NCI-H1694 (cell line): ENCODE data around the gene MYO5B.
"Not testable (repeated sequence)": the region's sequence is repeated elsewhere in the genome, so short reads cannot be mapped to it uniquely, and the experiment has no call there.

Source experiments
- DNase-seq: peaks from one replicate; lab custom pipeline; 2025; lab: John Stamatoyannopoulos, UW

Gene MYO5B

DNA sequence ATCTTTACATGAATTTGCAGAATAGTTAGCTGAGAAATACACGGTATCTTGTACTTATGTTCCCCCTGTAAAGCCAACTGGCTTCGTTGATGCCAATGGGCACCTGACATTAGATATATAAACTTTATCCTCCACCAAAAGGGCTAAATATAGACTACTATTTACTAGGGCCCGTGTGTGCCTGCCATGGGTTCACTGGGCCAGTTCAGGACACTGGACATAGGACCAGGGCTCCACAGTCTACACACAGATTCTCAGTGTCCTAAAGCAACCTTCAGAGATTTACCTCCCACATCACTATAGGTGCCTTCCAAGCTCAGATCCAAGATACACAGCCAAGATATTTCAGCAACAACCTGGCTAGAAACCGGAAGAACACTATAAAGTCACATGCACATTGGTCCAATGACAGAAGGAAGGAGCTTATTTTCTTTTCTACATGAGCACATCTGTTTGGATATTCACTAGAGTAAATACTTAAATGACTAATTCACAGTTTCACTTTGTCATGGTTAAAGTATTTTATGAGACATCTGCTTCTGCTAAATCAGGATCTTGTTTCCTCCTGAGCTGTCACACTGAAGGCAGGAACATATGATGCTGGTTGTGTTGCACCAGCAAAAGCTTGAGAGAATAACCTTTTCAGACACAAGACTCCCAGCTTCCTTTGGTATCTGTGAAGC is 95.1 kb downstream of the MYO5B start:
- peak; percentile 45 for DNase-seq

DNA sequence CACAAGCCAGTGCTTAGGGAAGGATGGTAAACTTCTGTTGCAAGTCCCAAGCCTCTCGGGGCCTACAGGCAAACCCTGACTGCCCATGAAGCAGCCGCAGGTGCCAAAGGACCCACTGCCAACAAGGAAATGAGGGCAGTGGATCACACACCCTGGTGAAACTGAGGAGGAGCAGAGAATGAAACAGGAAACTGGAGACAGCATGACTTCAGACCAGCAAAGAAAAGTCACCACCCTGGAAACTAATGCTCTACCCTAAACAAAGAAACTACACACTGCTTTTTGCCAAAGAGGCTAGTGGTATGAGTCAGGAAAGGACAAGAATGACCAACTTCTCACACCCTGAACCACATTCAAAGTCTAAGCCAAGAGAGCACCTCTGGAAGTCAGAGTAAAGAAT is 97.2 kb downstream of the MYO5B start:
- DNase-seq, result no peak

DNA sequence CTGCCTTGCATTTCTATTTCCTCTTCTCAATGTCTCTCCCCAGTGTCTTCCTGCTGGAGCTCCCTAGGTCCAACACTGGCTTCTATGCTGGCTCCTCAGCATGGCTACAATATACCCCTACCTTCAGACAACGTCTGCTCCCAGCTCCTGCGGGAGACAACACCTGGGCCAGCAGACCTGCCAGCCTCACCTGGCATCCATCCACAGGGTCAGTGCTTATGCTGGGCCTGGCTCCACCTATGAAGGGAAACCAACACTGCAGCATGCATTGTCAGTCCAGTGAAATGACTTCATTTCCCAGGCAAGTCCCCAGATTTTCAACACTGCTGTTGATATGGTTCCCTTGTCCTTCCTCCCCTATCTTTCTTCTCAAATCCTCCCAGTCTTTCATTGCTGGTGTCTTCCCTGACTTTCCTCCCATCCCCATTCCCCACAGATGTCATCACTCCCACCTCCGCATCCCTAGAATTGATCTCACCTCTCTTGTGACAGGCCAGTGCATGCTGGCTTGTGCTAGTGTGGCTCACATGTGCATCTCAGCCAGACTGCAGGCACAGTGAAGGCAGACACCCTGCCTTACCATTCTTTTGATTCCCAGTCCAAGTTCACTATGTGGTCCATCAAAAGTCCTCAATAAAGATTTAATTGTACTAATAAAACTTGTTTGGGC is 98.0 kb downstream of the MYO5B start:
- no peak for DNase-seq

DNA sequence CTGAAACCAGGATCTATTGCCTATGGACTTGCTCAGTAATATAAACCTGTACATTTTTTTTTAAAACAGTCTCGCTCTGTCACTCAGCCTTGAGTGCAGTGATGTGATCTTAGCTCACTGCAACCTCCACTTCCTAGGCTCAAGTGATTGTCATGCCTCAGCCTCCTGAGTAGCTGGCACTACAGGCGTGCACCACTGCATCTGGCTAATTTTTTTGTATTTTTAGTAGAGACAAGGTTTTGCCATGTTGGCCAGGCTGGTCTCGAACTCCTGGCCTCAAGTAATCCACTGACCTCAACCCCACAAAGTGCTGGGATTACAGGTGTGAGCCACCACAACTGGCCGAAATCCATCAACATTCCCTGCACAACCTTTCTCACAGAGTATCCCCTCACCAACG is 100.2 kb downstream of the MYO5B start:
- DNase-seq, result not testable (repeated sequence)

DNA sequence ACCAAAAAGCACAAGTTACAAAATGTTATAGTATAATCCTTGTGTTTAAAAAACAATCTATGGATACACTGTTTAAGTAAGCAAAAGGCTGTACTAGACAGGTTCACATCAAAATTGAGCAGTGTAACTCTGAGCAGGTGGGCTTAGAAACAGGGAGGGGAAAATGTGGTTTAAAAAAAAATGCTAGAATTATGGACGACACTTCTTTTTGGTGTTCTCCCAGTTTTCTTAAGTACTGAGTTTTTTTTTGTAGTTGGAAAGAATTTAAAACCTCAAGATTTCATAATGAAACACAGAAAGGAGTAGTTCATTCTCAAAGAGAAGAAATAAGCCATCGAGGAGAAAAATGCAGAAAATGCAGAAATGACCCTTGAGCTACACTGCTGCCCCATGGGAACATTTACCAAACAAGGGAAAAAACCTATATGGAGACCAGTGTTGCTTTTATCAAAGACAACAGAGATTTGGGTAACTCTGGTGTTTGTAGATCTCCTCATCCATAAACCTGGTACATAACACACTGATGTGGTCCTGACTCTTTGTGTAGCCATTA is 100.7 kb downstream of the MYO5B start:
- DNase-seq, result no peak

DNA sequence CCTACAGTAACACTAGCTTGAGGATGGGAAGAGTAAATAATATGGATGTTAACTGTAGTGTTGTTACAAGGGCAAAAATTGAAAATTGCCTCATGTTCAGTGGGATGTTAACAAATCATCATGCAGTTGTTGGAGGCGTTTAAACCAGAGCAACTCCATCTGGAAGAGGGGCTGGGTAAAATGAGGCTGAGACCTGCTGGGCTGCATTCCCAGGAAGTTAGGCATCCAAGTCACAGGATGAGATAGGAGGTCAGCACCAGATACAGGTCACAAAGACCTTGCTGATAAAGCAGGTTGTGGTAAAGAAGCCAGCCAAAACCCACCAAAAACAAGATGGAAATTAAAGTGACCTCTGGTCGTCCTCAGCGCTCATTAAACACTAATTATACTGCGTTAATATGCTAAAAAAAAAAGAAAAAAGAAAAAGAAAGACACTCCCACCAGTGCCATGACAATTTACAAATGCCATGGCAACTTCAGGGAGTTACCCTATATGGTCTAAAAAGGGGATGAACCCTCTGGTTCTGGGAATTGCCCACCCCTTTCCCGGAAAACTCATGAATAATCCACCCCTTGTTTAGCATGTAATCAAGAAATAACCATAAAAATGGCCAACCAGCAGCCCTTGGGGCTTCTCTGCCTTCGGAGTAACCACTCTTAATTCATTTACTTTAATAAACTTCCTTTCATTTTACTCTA is 101.4 kb downstream of the MYO5B start:
- no peak for DNase-seq

DNA sequence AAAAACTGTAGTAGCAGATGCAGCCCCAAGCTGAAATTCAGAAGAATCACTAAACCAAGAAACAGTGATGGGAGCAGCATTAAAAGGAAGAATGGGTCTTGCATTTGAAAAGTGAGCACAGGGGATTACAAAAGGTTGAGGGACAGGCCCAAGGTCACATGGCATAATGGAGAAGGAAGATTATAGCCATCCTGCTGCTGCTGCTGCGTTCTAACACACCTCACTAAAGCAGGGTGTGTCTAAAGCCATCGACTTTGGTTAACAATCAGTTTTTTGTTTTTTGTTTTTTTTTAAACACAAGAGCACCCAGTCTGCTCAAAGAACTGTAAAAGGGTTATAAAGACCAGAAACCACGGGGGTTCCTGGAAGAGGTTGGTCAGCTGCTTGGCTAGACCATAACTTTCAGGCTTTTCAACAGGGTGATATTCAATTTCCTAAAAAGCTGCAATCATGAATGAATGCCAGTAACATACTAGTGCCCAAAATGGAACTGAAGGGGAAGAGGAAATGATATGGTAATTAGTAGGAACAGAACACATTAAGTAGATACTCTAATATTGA is 102.6 kb downstream of the MYO5B start:
- DNase-seq, result no peak

DNA sequence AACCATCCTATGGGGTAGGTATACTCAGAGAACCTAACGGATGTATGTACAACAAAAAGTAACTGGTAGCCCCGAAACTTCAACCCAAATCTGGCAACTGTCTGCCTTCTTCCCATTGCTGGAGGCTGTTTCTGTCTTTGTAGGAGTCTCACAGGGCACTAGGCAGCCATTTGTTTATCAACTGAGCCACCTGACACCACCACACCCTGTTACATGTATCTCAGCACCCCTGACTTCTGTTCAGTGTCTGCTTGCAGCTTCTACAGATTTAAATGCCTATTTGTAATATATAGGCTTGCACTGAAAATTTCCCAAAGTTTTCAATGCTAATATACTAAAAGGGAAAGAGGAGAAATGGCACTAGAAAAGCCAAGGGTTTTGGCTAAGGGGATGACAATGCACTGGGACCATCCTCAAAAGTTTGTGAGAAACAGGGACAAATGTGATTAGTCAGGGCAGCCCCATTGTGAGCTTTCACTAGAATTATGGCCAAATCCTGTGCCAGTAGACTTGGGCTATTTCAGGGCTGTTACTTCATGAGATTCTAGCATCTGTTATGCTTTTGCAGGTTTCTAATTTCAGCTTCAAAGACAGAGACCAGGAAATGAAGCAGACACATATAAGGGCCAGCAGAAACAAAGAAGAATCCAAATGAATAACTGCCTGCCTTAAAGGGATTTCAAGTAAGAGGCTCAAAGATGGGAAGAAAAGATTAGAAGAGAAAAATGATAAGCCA is 103.3 kb downstream of the MYO5B start:
- no peak for DNase-seq

DNA sequence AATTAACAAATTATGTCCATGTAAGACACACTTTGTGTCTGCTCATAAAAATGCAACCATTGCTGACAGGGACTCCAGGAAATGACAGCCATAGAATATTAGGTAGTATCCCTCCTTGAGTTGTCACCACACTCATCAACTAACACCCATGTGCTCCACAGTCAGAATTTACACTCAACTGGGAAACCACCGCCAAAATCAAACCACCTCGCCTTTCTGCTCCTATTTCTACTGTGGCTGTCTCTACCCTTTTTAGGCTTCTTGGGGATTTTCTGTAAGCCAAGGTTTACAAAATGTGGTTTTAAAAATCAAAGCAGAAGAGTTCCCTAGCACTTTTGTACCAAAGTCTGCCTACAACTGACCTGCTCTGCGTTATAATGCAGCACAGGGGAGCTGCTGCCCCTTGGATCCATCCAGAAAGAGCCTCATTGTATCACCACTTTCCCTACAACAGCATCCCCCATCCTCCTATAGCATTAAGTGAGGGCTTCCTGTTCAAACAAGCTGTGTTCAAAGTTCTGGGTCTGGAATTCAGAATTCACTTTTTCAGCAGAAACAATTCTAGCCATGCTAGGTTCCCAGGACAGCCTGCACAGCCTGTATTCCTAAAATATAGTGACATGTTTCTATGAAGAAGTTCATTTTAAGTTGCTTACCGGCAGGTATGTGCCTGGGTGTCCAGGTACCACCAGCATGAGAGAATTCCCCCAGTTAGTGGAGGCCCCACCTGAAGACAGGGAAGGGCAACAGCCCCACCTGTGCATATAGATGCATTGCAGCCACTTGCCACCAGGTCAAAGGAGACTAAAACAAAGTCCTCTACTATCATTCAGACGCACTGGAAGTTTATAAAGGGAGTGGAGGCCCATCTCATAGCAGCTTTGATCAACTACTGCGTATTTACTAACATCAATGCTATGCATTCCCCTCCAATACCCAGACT is 104.3 kb downstream of the MYO5B start:
- no peak for DNase-seq

DNA sequence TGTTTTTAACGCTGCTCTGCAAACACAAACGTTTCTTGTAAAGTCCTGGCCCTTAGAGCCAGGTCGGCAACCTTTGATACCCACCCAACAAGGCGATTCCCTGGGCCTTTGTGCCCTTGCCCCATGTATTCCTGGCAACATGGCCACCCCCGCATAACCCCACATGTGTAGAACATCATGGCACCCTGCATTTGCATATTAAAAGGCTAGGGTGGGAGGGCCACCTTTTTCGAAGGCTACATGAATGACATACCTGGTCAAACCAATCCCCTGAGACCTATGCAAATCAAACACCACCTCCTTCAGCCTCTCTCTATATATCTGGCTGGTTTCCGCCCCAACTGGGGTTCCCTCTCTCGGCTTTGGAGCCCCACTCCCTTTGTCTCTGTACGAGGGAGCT is 105.2 kb downstream of the MYO5B start:
- DNase-seq, result no peak

DNA sequence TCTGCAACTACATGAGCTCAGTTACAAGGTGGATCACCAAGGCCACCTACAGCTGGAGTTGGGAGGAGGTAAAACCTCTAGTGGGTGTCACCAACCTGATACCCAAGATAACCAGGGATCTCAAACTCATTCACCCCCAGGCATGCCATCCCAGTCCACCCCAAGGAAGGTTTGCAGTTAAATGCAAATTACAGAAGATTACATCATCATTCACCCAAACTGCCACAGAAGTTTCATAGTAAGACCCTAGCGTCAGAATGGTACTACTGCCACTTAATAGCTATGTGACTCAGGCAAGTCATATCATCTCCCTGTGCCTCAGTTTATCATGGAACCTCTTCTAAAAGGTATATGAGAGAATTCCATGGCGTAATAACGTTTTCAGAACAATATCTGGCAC is 111.2 kb downstream of the MYO5B start:
- DNase-seq, result no peak

DNA sequence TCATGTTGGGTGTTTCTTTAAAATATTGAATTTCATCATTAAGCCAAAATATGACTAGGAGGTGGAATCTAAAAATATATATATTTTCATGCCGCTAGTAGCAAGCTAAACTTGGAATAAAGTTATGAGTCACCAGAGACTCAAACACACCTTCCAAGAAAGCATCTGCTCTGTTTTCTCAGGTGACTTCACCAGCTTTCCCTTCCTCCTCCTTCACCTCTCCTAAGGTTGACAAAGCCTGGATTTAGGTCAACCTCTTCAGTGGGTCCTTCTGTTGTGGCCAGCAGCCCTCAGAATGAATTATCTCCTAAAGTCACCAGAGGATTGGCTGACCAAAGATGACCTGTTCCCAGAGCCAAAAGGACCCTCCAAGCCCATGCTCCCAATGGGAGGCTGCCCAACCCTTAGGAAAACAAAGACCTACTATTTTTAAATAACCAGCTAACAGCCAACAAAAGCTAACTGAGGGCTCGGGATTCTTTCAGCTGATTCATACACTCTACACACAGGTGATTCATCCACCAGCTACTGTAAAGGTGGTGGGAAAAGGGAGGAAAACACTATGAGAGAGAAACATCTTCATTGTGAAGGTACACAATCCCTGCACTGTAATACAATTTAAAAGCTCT is 113.9 kb downstream of the MYO5B start:
- DNase-seq, result no peak

DNA sequence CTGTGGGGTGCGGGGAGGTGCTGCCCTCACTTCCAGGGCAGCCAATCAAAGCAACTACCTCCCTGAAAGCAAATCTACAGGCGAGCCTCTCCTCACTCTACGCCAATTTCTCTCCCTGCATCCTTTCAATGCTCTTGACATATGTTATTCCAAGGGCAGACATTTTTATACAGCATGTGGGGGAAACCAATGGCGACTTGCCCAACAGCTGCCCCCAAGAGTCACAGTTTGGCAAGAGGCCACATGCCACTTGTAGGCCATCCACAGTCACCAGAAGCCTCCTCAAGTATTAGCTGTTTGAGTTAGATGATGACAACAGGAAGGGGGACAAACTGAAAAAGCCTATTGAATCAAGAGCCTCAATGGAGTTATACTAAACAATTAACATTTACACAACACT is 114.6 kb downstream of the MYO5B start:
- peak; percentile 64 for DNase-seq

DNA sequence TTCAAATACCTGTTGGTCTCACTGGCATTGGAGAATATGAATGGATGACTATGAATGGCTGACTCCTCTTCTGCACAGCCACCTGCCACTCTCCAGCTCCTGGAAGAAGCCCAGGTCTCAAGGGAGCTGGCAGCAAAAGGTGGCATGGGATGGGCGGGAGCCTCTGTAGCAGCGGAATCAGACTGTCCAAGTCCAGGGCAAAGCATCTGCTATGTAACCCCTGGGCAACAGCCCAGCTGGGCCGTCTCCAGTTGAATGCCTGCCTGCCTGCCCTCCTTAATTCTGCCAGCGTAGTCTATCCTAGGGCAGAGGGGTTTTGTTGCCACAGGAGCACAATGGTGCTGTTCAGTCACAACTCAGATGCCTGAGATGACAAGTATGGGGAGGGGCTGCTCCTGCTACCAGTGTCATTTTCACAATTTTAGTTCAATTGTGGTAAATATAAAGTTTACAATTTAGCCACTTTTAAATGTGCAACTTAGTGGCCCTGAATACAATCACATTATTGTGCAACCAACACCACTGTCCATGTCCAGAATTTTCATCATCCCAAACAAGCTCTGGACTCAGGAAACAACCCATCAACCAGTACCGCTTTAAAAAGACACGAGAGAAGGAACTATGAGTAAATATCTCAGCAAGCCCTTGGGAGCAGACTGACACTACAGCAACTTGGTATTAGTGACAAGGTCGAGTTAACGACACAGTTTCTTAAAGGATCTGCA is 115.2 kb downstream of the MYO5B start:
- peak; percentile 68 for DNase-seq

DNA sequence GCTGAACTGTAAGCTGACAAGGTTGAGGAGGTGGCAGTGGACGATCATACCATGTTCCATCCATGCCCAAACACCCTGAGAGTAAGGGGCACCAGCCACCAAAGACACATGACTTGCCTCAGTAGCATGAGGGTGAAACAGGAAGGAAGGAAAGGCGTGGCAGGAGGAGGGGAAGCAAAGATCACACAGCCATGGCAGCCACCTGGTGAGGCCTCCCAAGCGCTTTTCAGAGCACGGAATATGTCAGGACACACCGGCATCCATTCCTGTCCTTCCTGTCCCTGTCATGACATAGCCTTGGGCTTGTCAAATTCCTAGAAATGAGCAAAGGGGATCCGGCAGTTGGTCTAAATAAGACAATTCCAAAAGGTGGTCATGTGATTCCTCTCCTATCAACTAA is 118.7 kb downstream of the MYO5B start:
- no peak for DNase-seq

DNA sequence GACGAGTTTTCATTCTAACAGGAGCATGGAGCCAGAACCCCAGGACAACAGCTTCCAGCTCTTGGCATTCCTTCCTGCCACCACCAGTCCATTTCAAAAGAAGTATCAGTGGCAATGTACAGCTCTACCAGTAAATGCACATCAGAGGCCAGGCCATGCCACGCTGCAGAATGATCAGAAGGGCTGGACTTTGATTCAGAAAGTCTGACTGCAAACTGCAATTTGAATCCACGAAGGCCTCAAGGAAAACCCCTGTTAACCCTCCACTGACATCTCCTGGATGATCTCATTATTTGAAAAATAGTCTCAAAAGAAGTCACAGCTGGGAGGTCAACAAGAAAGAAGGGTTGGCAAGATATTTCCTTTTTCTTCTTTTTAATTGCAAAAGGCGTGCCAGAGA is 119.2 kb downstream of the MYO5B start:
- DNase-seq, result no peak

DNA sequence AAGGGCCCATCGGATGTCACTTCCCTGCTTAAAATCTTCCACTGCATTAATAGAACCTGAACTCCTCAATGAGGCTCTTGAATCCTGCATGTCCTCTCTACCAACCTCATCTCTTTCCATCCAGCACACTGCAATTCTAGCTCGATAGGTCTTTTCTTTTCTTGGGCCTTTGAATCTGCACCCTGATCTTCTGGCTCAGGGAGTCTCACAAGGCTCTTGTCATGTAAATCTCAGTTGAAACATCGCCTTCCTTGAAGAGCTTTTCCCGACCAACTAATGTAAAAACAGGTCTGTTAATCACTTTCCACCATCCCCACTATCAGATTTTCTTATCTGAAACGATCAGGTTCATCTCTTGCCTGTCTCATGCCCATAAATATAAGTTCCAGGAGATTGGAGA is 120.5 kb downstream of the MYO5B start:
- DNase-seq, result no peak

DNA sequence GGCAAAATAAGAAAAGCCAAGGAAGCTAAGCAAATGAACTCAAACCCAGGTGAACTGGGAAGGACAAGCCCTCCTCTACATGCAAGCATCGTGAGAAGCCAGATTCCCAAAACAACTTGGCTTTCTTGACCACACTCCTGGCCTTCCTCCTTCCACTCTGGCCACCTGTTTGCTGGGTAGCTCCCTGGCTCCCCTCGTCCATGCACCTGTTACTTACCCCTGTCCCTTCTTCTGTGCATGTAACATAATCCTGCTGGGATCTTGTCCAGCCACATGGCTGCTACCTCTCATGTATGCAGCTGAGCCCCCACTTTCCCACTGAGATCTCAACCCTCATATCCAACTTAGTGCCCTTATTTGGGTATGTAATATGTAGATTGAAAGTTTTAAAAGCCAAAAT is 121.6 kb downstream of the MYO5B start:
- no peak for DNase-seq

DNA sequence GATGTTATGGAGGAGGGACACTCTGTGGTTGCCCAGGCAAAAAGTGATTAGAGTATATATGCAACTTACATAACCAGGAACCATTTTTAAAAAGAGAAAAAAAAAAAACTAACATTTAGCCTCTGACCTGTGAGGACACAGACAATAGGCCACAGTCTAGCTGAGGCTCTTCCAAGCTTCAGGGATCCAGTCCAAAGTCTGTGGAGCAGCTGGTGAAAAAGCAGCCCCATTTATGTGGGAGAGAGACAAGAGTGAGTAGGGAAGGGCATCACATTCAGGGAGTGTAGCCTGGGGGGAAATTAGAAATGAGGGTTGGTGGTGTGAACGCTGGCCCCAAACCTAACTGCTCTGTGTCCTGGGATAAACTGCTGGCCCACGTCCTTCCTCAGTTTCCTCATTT is 122.8 kb downstream of the MYO5B start:
- DNase-seq, result no peak

DNA sequence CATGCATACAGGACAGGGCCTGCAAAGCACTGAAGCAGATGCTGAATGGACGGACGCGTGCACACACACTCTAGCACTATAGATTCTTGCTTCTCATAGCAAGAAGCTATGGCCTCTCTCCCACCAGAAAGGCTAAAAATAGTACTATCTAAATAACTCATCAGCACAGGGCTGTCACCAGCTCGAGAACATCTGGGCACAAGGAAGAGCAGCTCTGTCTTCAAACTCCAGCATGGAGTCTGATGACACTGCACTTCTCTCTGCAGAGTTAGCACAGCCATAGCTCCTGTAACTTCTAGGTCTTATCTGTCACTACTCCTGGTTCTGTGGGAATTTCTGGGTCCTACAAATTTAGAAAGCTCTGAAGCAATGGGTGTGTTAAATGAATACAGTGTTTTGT is 123.5 kb downstream of the MYO5B start:
- no peak for DNase-seq
